ENCODE data around the gene MAPKAP1.

Gene MAPKAP1

DNA sequence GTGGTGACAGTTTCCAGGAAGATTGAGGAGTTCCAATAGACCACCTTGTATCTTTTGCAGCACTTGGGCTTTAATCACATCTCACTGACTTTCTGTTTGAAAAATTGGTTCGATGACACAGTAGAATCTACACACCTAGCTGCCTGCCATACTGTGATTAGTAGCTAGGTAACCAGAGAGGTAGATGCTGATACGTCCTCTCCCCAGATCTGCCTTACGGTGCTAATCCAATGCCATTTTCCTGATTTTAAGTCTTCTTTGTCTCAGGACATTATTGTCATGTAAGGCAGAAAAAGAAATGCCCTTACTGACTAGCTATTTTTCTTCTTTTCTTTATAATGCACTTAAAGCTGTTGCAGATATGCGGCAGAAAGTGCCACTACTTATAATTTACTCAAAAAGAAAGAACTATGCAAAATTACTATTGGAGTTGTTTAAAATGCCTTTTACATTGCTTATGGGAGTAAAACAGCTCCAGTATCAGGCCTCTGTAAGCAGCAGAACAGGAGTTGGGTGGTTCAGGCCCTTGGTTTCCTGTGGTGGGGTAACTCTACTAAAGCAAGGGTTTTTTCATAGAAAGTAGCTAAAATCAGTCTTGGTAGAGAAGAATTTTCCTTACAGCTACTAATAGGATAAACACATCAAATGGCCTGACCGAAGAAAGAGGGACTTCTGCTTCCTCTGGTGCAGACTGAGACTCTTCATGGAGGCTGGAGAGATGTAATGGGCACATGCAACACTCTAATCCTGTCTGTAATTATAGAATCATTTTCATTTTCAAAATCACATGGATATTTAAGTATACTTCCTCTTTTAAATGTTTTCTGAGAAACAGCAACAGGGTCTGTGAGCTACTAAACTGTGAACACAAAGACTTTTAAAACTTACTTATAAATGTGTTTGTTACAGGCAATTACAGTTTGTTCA, 177.2 kb downstream of the MAPKAP1 start:
- TF ChIP-seq YY1 (IDR thresholded peaks at IDR 0.05; ENCODE audit: low read depth) (no peak), FOXM1 (IDR thresholded peaks at IDR 0.05; ENCODE audit: borderline replicate concordance, low read depth) (no peak), TAF1 (IDR thresholded peaks at IDR 0.05; ENCODE audit: low read depth) (no peak), NFIC (IDR thresholded peaks at IDR 0.05) (no peak), TCF12 (IDR thresholded peaks at IDR 0.05; ENCODE audit: low read depth) (no peak), TEAD4 (IDR thresholded peaks at IDR 0.05) (no peak), CEBPB (IDR thresholded peaks at IDR 0.05) (no peak), EP300 (IDR thresholded peaks at IDR 0.05; ENCODE audit: borderline replicate concordance) (no peak)

- TF ChIP-seq NFIC (IDR thresholded peaks at IDR 0.05) (no peak), CEBPB (IDR thresholded peaks at IDR 0.05) (no peak), EGR1 (IDR thresholded peaks at IDR 0.05) (no peak), CREB1 (IDR thresholded peaks at IDR 0.05; ENCODE audit: low read depth) (no peak), TEAD4 (IDR thresholded peaks at IDR 0.05) (no peak), YY1 (IDR thresholded peaks at IDR 0.05; ENCODE audit: low read depth) (no peak), TAF1 (IDR thresholded peaks at IDR 0.05; ENCODE audit: low read depth) (no peak), RAD21 (IDR thresholded peaks at IDR 0.05; ENCODE audit: low read depth) (no peak), EP300 (IDR thresholded peaks at IDR 0.05; ENCODE audit: borderline replicate concordance) (no peak), FOXM1 (IDR thresholded peaks at IDR 0.05; ENCODE audit: borderline replicate concordance, low read depth) (no peak), TCF12 (IDR thresholded peaks at IDR 0.05; ENCODE audit: low read depth) (no peak)
- TF ChIP-seq, protein P1, sequence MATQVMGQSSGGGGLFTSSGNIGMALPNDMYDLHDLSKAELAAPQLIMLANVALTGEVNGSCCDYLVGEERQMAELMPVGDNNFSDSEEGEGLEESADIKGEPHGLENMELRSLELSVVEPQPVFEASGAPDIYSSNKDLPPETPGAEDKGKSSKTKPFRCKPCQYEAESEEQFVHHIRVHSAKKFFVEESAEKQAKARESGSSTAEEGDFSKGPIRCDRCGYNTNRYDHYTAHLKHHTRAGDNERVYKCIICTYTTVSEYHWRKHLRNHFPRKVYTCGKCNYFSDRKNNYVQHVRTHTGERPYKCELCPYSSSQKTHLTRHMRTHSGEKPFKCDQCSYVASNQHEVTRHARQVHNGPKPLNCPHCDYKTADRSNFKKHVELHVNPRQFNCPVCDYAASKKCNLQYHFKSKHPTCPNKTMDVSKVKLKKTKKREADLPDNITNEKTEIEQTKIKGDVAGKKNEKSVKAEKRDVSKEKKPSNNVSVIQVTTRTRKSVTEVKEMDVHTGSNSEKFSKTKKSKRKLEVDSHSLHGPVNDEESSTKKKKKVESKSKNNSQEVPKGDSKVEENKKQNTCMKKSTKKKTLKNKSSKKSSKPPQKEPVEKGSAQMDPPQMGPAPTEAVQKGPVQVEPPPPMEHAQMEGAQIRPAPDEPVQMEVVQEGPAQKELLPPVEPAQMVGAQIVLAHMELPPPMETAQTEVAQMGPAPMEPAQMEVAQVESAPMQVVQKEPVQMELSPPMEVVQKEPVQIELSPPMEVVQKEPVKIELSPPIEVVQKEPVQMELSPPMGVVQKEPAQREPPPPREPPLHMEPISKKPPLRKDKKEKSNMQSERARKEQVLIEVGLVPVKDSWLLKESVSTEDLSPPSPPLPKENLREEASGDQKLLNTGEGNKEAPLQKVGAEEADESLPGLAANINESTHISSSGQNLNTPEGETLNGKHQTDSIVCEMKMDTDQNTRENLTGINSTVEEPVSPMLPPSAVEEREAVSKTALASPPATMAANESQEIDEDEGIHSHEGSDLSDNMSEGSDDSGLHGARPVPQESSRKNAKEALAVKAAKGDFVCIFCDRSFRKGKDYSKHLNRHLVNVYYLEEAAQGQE (IDR thresholded peaks at IDR 0.05; ENCODE audit: low read depth) = no peak
Measured at GRCh38 chr9:125529107-125529506, 177.9 kb downstream of the MAPKAP1 start.

- no peak for TF ChIP-seq CREB1 (IDR thresholded peaks at IDR 0.05; ENCODE audit: low read depth)
- no peak for TF ChIP-seq EGR1 (IDR thresholded peaks at IDR 0.05)
- no peak for TF ChIP-seq TAF1 (IDR thresholded peaks at IDR 0.05; ENCODE audit: low read depth)
- TF ChIP-seq TEAD4 (IDR thresholded peaks at IDR 0.05) = no peak
Measured at GRCh38 chr9:125527471-125528002, 179.5 kb downstream of the MAPKAP1 start.

- TF ChIP-seq, protein P1 (IDR thresholded peaks at IDR 0.05; ENCODE audit: low read depth) = no peak
- TF ChIP-seq TAF1 (IDR thresholded peaks at IDR 0.05; ENCODE audit: low read depth) (no peak), ZBTB7A (IDR thresholded peaks at IDR 0.05; ENCODE audit: low read depth) (no peak), TCF12 (IDR thresholded peaks at IDR 0.05; ENCODE audit: low read depth) (no peak), TEAD4 (IDR thresholded peaks at IDR 0.05) (no peak)
Measured at GRCh38 chr9:125525921-125526631, 180.9 kb downstream of the MAPKAP1 start.

- TF ChIP-seq, protein P2, sequence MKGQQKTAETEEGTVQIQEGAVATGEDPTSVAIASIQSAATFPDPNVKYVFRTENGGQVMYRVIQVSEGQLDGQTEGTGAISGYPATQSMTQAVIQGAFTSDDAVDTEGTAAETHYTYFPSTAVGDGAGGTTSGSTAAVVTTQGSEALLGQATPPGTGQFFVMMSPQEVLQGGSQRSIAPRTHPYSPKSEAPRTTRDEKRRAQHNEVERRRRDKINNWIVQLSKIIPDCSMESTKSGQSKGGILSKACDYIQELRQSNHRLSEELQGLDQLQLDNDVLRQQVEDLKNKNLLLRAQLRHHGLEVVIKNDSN (IDR thresholded peaks at IDR 0.05) = no peak
- TF ChIP-seq FOXM1 (IDR thresholded peaks at IDR 0.05; ENCODE audit: borderline replicate concordance, low read depth) = no peak
- TF ChIP-seq TEAD4 (IDR thresholded peaks at IDR 0.05) = no peak
- TF ChIP-seq ZBTB7A (IDR thresholded peaks at IDR 0.05; ENCODE audit: low read depth) = no peak
- no peak for TF ChIP-seq RAD21 (IDR thresholded peaks at IDR 0.05; ENCODE audit: low read depth)
- no peak for TF ChIP-seq EGR1 (IDR thresholded peaks at IDR 0.05)
- TF ChIP-seq, protein P3, sequence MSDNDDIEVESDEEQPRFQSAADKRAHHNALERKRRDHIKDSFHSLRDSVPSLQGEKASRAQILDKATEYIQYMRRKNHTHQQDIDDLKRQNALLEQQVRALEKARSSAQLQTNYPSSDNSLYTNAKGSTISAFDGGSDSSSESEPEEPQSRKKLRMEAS (IDR thresholded peaks at IDR 0.05) = no peak
- no peak for TF ChIP-seq NFIC (IDR thresholded peaks at IDR 0.05)
Measured at GRCh38 chr9:125524583-125525355, 182.2 kb downstream of the MAPKAP1 start.

- TF ChIP-seq EGR1 (IDR thresholded peaks at IDR 0.05) (no peak), TAF1 (IDR thresholded peaks at IDR 0.05; ENCODE audit: low read depth) (no peak), NFIC (IDR thresholded peaks at IDR 0.05) (no peak), EP300 (IDR thresholded peaks at IDR 0.05; ENCODE audit: borderline replicate concordance) (no peak), CEBPB (IDR thresholded peaks at IDR 0.05) (no peak)
Measured at GRCh38 chr9:125523681-125524080, 183.3 kb downstream of the MAPKAP1 start.
